ENCODE results near the gene MYO18B.

MYO18B gene

GRCh38 chr22:25758316-25758715 lies 16.3 kb downstream of the MYO18B start:
- H3K4me3 ChIP-seq (ENCODE audit: insufficient read length, low read depth), result no peak overlapping the region
- peaks cover 4% of the 10 kb centered on the region for H3K4me1 ChIP-seq (ENCODE audit: insufficient read depth, insufficient read length)
- H3K27me3 ChIP-seq (ENCODE audit: insufficient read depth, insufficient read length), result no peaks in the 10 kb centered on the region
- no peak for TF ChIP-seq YY1 (IDR thresholded peaks at IDR 0.05; ENCODE audit: insufficient read depth, insufficient read length)
- TF ChIP-seq SUZ12 (IDR thresholded peaks at IDR 0.05; ENCODE audit: extremely low read depth, insufficient read depth, insufficient read length), result no peak
- no peak for TF ChIP-seq ZNF274 (IDR thresholded peaks at IDR 0.05; ENCODE audit: low read depth, low read length)
- no peaks in the 10 kb centered on the region for H3K36me3 ChIP-seq (ENCODE audit: insufficient read depth, insufficient read length, low read length)
- no peaks in the 10 kb centered on the region for H3K9me3 ChIP-seq (ENCODE audit: insufficient read depth, low read length)
- no peak overlapping the region for H3K9ac ChIP-seq (ENCODE audit: insufficient read length, low read depth)
- DNase-seq (ENCODE audit: low read depth, low spot score), result no peak

- TF ChIP-seq SUZ12 (IDR thresholded peaks at IDR 0.05; ENCODE audit: extremely low read depth, insufficient read depth, insufficient read length) (no peak), ZNF274 (IDR thresholded peaks at IDR 0.05; ENCODE audit: low read depth, low read length) (no peak), YY1 (IDR thresholded peaks at IDR 0.05; ENCODE audit: insufficient read depth, insufficient read length) (no peak)
- no peak for DNase-seq (ENCODE audit: low read depth, low spot score)
- no peaks in the 10 kb centered on the region for H3K27me3 ChIP-seq (ENCODE audit: insufficient read depth, insufficient read length)
- no peaks in the 10 kb centered on the region for H3K36me3 ChIP-seq (ENCODE audit: insufficient read depth, insufficient read length, low read length)
- no peaks in the 10 kb centered on the region for H3K9me3 ChIP-seq (ENCODE audit: insufficient read depth, low read length)
- H3K9ac ChIP-seq (ENCODE audit: insufficient read length, low read depth), result no peak overlapping the region
- no peak overlapping the region for H3K4me3 ChIP-seq (ENCODE audit: insufficient read length, low read depth)
- H3K4me1 ChIP-seq (ENCODE audit: insufficient read depth, insufficient read length), result peaks cover under 1% of the 10 kb centered on the region
Measured at GRCh38 chr22:25759825-25760231, 17.8 kb downstream of the MYO18B start.

GRCh38 chr22:25760294-25760693 lies 18.3 kb downstream of the MYO18B start:
- no peaks in the 10 kb centered on the region for H3K36me3 ChIP-seq (ENCODE audit: insufficient read depth, insufficient read length, low read length)
- DNase-seq (ENCODE audit: low read depth, low spot score), result no peak
- no peaks in the 10 kb centered on the region for H3K27me3 ChIP-seq (ENCODE audit: insufficient read depth, insufficient read length)
- no peaks in the 10 kb centered on the region for H3K9me3 ChIP-seq (ENCODE audit: insufficient read depth, low read length)
- TF ChIP-seq ZNF274 (IDR thresholded peaks at IDR 0.05; ENCODE audit: low read depth, low read length) (no peak), YY1 (IDR thresholded peaks at IDR 0.05; ENCODE audit: insufficient read depth, insufficient read length) (no peak), SUZ12 (IDR thresholded peaks at IDR 0.05; ENCODE audit: extremely low read depth, insufficient read depth, insufficient read length) (no peak)
- no peak overlapping the region for H3K9ac ChIP-seq (ENCODE audit: insufficient read length, low read depth)
- H3K4me3 ChIP-seq (ENCODE audit: insufficient read length, low read depth), result no peak overlapping the region
- no peaks in the 10 kb centered on the region for H3K4me1 ChIP-seq (ENCODE audit: insufficient read depth, insufficient read length)

- H3K9ac ChIP-seq (ENCODE audit: insufficient read length, low read depth), result no peak overlapping the region
- DNase-seq (ENCODE audit: low read depth, low spot score), result no peak
- TF ChIP-seq ZNF274 (IDR thresholded peaks at IDR 0.05; ENCODE audit: low read depth, low read length) (no peak), YY1 (IDR thresholded peaks at IDR 0.05; ENCODE audit: insufficient read depth, insufficient read length) (no peak), SUZ12 (IDR thresholded peaks at IDR 0.05; ENCODE audit: extremely low read depth, insufficient read depth, insufficient read length) (no peak)
Measured at GRCh38 chr22:25760848-25761595, 19.0 kb downstream of the MYO18B start.

GRCh38 chr22:25762147-25762546 lies 20.2 kb downstream of the MYO18B start:
- Histone ChIP-seq H3K36me3 (ENCODE audit: insufficient read depth, insufficient read length, low read length) (no peaks in the 10 kb centered on the region), H3K9me3 (ENCODE audit: insufficient read depth, low read length) (peaks cover 15% of the 10 kb centered on the region), H3K4me1 (ENCODE audit: insufficient read depth, insufficient read length) (no peaks in the 10 kb centered on the region), H3K27me3 (ENCODE audit: insufficient read depth, insufficient read length) (no peaks in the 10 kb centered on the region), H3K9ac (ENCODE audit: insufficient read length, low read depth) (no peak overlapping the region), H3K4me3 (ENCODE audit: insufficient read length, low read depth) (no peak overlapping the region)
- no peak for DNase-seq (ENCODE audit: low read depth, low spot score)
- no peak for TF ChIP-seq ZNF274 (IDR thresholded peaks at IDR 0.05; ENCODE audit: low read depth, low read length)
- TF ChIP-seq SUZ12 (IDR thresholded peaks at IDR 0.05; ENCODE audit: extremely low read depth, insufficient read depth, insufficient read length), result no peak
- TF ChIP-seq YY1 (IDR thresholded peaks at IDR 0.05; ENCODE audit: insufficient read depth, insufficient read length), result no peak

More at GRCh38 chr22:25760848-25761595, 19.0 kb downstream of the MYO18B start:
- Histone ChIP-seq H3K4me3 (ENCODE audit: insufficient read length, low read depth) (no peak overlapping the region), H3K27me3 (ENCODE audit: insufficient read depth, insufficient read length) (no peaks in the 10 kb centered on the region), H3K36me3 (ENCODE audit: insufficient read depth, insufficient read length, low read length) (no peaks in the 10 kb centered on the region), H3K4me1 (ENCODE audit: insufficient read depth, insufficient read length) (no peaks in the 10 kb centered on the region), H3K9me3 (ENCODE audit: insufficient read depth, low read length) (peaks cover 4% of the 10 kb centered on the region)

- Histone ChIP-seq H3K4me1 (ENCODE audit: insufficient read depth, insufficient read length) (no peaks in the 10 kb centered on the region), H3K9ac (ENCODE audit: insufficient read length, low read depth) (no peak overlapping the region), H3K9me3 (ENCODE audit: insufficient read depth, low read length) (peaks cover 20% of the 10 kb centered on the region), H3K27me3 (ENCODE audit: insufficient read depth, insufficient read length) (no peaks in the 10 kb centered on the region), H3K36me3 (ENCODE audit: insufficient read depth, insufficient read length, low read length) (no peaks in the 10 kb centered on the region), H3K4me3 (ENCODE audit: insufficient read length, low read depth) (no peak overlapping the region)
- no peak for DNase-seq (ENCODE audit: low read depth, low spot score)
- no peak for TF ChIP-seq SUZ12 (IDR thresholded peaks at IDR 0.05; ENCODE audit: extremely low read depth, insufficient read depth, insufficient read length)
- TF ChIP-seq YY1 (IDR thresholded peaks at IDR 0.05; ENCODE audit: insufficient read depth, insufficient read length), result no peak
- TF ChIP-seq ZNF274 (IDR thresholded peaks at IDR 0.05; ENCODE audit: low read depth, low read length), result no peak
Measured at GRCh38 chr22:25763239-25763777, 21.3 kb downstream of the MYO18B start.

GRCh38 chr22:25764270-25765015 lies 22.5 kb downstream of the MYO18B start:
- H3K36me3 ChIP-seq (ENCODE audit: insufficient read depth, insufficient read length, low read length), result no peaks in the 10 kb centered on the region
- TF ChIP-seq YY1 (IDR thresholded peaks at IDR 0.05; ENCODE audit: insufficient read depth, insufficient read length), result no peak
- TF ChIP-seq SUZ12 (IDR thresholded peaks at IDR 0.05; ENCODE audit: extremely low read depth, insufficient read depth, insufficient read length), result no peak
- TF ChIP-seq ZNF274 (IDR thresholded peaks at IDR 0.05; ENCODE audit: low read depth, low read length), result no peak
- no peak overlapping the region for H3K4me3 ChIP-seq (ENCODE audit: insufficient read length, low read depth)
- peaks cover 20% of the 10 kb centered on the region for H3K9me3 ChIP-seq (ENCODE audit: insufficient read depth, low read length)
- no peak for DNase-seq (ENCODE audit: low read depth, low spot score)
- H3K4me1 ChIP-seq (ENCODE audit: insufficient read depth, insufficient read length), result no peaks in the 10 kb centered on the region
- no peaks in the 10 kb centered on the region for H3K27me3 ChIP-seq (ENCODE audit: insufficient read depth, insufficient read length)
- no peak overlapping the region for H3K9ac ChIP-seq (ENCODE audit: insufficient read length, low read depth)
